Body of pancreas (tissue), 4 donors: Measurements from ENCODE around the gene PF4V1. TPM values are rescaled to one million over a fixed set of nuclear protein-coding genes. Genes with fewer than 3 reads are reported as not detected.

Source experiments
- ATAC-seq: fragments of 150-250 bp; one replicate; pipeline ENCODE4 v1.9.1; 2016
- DNase-seq, 4 donors: peaks; one replicate each; pipeline ENCODE4 v3.0.0-alpha.2; 2019
- H3K27ac ChIP-seq, 4 donors: fragments of 200-600 bp; sonication (generic); 1 replicate in 3 of 4; 2 replicates in 1 of 4; pipeline versions ENCODE4 v1.5.1 to v1.6.1; 2016 to 2019; ENCODE audit warnings: mild to moderate bottlenecking in 1 of 4, mixed read lengths in 1 of 4, moderate library complexity in 1 of 4
- H3K27me3 ChIP-seq, 2 donors: fragments of 200-600 bp; sonication (generic); one replicate each; pipeline ENCODE4 v1.6.0; 2016; ENCODE audit warnings: mild to moderate bottlenecking in 1 of 2
- H3K36me3 ChIP-seq, 2 donors: fragments of 200-600 bp; sonication (generic); replicated peaks in 1 of 2; 2 replicates each; pipeline ENCODE4 v1.5.1; 2016; ENCODE audit warnings: low read depth in 2 of 2; ENCODE audit not compliant: insufficient read depth in 1 of 2
- H3K4me1 ChIP-seq: fragments of 200-600 bp; sonication (generic); one replicate; pipeline ENCODE4 v1.6.0; 2016
- H3K4me3 ChIP-seq, 2 donors: fragments of 200-600 bp; sonication (generic); 1 replicate in 1 of 2; 2 replicates in 1 of 2; pipeline ENCODE4 v1.5.1; 2016 to 2019
- H3K9me3 ChIP-seq, 3 donors: fragments of 200-600 bp; sonication (generic); 1 replicate in 2 of 3; 2 replicates in 1 of 3; pipeline ENCODE4 v1.5.1; 2016
- POLR2A ChIP-seq, 3 donors: fragments of 450-650 bp; IDR thresholded peaks; one replicate each; pipeline ENCODE4 v1.6.1; 2016; ENCODE audit warnings: antibody characterized with exemption in 3 of 3, mild to moderate bottlenecking in 2 of 3
- WGBS, 2 donors: methylation state at CpG; one replicate each; pipeline ENCODE4 v1.1.5; 2017; 5-methylcytosine and 5-hydroxymethylcytosine counted together
- intact Hi-C: fragments of 100-400 bp; cut with DNase I; formaldehyde crosslinking; loops from one replicate; pipeline ENCODE4 v1.15.1; 2023
- total RNA-seq, 2 donors: library from RNA; depleted of rRNA; stranded (reverse); fragments of >200 nt; gene quantifications; one replicate each; pipeline ENCODE4 v1.1.0, GENCODE V29; 2016
- TF ChIP-seq, protein P1 (sequence below), 7 experiments: fragments of 450-650 bp in 4 of 7; fragments of 200-600 bp in 3 of 7; sonication (generic) in 3 of 7; IDR thresholded peaks; one replicate each; pipeline ENCODE4 v1.5.1; 2016 to 2019; ENCODE audit warnings: antibody characterized with exemption in 7 of 7

The PF4V1 gene
- total RNA-seq, 2 donors from 2014 or later: not detected

DNA sequence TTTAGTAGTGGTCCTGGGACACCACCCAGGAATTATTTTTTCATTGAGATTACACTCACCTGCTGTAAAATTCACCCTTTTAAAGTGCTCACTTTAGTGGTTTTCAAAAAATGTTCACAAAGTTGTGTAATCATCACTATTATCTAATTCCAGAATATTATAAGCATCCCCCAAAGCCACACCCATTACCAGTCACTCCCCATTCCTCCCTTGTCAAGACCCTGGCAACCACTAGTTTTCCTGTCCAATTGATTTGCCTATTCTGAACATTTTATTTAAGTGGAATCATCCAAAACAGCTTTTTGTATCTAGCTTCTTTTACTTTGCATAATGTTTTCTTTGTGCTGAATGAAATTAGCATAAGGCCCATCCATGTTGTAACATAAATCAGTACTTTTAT lies 29.3 kb upstream of the PF4V1 start:
- DNase-seq (no peak), ATAC-seq (no peak)
- intact Hi-C loops: no loop called here
- Histone ChIP-seq H3K9me3 (no peaks in the 10 kb centered on the region), H3K4me3 (no peak overlapping the region), H3K27ac (no peak overlapping the region), H3K36me3 (no peaks in the 10 kb centered on the region), H3K4me1 (no peaks in the 10 kb centered on the region), H3K27me3 (no peaks in the 10 kb centered on the region)
- TF ChIP-seq POLR2A (IDR thresholded peaks at IDR 0.05): no peak
- TF ChIP-seq, protein P1, sequence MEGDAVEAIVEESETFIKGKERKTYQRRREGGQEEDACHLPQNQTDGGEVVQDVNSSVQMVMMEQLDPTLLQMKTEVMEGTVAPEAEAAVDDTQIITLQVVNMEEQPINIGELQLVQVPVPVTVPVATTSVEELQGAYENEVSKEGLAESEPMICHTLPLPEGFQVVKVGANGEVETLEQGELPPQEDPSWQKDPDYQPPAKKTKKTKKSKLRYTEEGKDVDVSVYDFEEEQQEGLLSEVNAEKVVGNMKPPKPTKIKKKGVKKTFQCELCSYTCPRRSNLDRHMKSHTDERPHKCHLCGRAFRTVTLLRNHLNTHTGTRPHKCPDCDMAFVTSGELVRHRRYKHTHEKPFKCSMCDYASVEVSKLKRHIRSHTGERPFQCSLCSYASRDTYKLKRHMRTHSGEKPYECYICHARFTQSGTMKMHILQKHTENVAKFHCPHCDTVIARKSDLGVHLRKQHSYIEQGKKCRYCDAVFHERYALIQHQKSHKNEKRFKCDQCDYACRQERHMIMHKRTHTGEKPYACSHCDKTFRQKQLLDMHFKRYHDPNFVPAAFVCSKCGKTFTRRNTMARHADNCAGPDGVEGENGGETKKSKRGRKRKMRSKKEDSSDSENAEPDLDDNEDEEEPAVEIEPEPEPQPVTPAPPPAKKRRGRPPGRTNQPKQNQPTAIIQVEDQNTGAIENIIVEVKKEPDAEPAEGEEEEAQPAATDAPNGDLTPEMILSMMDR (IDR thresholded peaks at IDR 0.05): no peak

DNA sequence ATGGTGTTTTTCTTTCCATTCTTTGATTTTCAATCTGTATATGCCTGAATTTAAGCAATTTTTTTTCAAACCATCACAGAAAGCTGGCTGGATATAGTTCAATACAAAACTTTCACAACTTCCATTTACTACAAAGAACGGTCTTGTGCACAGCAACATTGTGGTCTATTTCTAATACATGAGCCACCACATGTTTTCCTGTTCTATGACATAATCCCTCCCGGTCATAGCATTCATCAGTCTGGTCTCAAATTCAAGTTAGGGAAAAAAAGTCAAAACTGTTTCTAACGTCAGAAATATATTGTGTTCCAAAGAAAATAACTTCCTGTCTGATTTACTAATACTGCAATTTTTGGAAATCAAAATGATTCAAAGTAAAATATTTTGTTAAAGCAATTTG lies 24.1 kb upstream of the PF4V1 start:
- intact Hi-C loops: no loop called here
- H3K27me3 ChIP-seq: no peaks in the 10 kb centered on the region
- no peaks in the 10 kb centered on the region for H3K36me3 ChIP-seq
- no peak overlapping the region for H3K4me3 ChIP-seq
- ATAC-seq (no peak), DNase-seq (no peak)
- H3K27ac ChIP-seq: no peak overlapping the region
- no peaks in the 10 kb centered on the region for H3K9me3 ChIP-seq
- H3K4me1 ChIP-seq: no peaks in the 10 kb centered on the region
- TF ChIP-seq, protein P1 (IDR thresholded peaks at IDR 0.05): no peak
- TF ChIP-seq POLR2A (IDR thresholded peaks at IDR 0.05): no peak
- 58 to 72% methylated on average over 3 of the region's 3 CpGs for WGBS, 2 donors

DNA sequence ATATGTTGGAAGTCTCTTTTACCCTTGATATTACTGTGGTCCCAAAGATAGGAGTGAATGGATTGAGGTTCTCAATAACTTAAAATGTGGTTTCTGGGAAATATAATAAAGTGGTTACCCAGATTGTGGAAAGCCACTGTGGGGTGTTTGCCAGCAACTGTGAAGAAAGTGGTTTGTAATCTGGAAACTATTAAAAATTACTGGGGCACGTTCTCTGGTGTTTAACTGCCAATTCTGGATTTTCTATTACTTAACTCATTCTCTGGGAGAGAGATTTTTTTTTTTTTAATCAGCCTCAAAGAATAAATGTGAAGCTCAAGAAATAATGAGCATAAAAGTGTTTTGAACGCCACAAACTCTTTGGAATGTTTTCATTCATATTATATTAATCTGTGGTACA lies 21.5 kb upstream of the PF4V1 start:
- no peak overlapping the region for H3K4me3 ChIP-seq
- no peaks in the 10 kb centered on the region for H3K9me3 ChIP-seq
- peaks cover 5% of the 10 kb centered on the region for H3K4me1 ChIP-seq
- 50 to 52% methylated on average over 2 of the region's 2 CpGs for WGBS, 2 donors
- no peaks in the 10 kb centered on the region for H3K36me3 ChIP-seq
- no peaks in the 10 kb centered on the region for H3K27me3 ChIP-seq
- ATAC-seq (no peak), DNase-seq (no peak)
- no peak overlapping the region for H3K27ac ChIP-seq
- intact Hi-C loops: no loop called here
- TF ChIP-seq, protein P1 (IDR thresholded peaks at IDR 0.05): no peak
- TF ChIP-seq POLR2A (IDR thresholded peaks at IDR 0.05): no peak

DNA sequence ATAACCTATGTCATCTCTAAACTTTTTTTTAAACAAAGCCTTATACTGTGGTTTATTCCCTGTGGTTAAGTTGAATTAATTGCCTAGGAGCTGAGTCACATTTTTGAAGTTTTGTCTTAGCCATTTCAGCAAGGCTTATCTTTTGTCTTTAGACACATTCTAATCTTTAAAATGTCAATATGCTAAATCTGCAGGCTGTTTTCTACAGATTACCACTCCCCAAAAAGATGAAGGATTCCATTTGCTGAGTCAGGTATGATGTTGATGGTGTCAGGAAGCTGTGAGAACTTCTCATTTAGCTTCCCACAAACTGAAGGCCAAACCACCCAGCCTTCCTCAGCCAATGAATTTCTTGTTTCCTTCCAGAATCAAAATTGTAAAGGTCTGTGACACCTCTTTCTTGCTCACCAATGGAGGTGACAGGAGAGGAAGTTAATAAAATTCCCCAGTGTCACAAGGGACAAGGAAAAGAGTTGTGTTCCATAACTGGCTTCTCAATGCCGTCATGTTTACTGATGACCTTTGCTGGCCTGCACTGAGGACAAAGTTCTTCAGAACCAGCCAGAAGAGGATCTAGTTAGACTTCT lies 20.4 kb upstream of the PF4V1 start:
- intact Hi-C loops: no loop called here
- no peak for ATAC-seq
- 76 to 81% methylated on average over 1 of the region's 1 CpG for WGBS, 2 donors

More for the DNA sequence above, 20.4 kb upstream of the PF4V1 start:
- H3K4me3 ChIP-seq: no peak overlapping the region
- no peaks in the 10 kb centered on the region for H3K27me3 ChIP-seq
- H3K36me3 ChIP-seq: no peaks in the 10 kb centered on the region
- TF ChIP-seq, protein P1 (IDR thresholded peaks at IDR 0.05): no peak
- TF ChIP-seq POLR2A (IDR thresholded peaks at IDR 0.05): no peak
- no peak overlapping the region for H3K27ac ChIP-seq
- H3K4me1 ChIP-seq: peaks cover 13% of the 10 kb centered on the region
- no peak for DNase-seq
- H3K9me3 ChIP-seq: no peaks in the 10 kb centered on the region
